ENCODE results near the gene NXPH3.

The NXPH3 gene

GRCh38 chr17:49596613-49597244, 21.1 kb downstream of the NXPH3 start:
- DNase-seq: no peak

DNA sequence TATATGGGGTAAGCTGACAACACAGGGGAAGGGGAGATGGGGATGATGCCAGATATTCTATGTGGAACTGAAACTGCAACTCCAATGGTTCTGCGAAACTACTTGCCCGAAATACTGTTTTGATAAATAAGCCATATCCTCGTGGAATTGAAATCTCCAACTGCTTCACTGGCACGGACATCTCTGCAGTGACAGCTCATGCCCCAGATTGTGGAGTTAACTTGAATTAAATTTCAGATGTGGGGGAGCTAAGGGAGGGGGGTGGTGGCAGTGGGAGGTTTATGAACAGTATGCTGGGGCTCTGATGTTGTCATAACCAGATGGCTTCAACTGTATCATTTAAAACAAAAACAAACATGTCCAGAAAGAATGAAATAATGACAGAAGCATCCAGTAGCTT, 21.8 kb downstream of the NXPH3 start:
- DNase-seq: no peak

- DNase-seq: no peak
Observed at GRCh38 chr17:49597928-49598655, 22.4 kb downstream of the NXPH3 start.

DNA sequence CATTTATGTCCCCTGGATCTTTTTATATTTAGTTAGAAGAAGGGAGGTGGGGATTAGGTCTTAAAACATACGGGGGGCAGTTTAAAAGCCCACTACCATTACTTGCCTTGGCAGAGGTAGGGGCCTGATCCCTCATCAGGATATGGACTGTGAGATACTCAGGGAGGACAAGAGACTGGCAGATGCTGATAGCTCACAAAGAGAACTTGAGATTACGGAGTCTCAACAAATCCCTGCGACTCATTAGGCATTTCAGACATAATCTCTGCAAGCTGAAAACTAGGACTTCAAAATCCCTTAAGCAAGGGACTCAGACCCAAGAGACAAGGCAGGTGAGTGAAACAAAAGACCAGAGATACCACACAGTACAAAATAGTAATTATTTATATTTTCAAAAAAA, 23.2 kb downstream of the NXPH3 start:
- DNase-seq: no peak

- no peak for DNase-seq
Observed at GRCh38 chr17:49600949-49601348, 25.3 kb downstream of the NXPH3 start.

DNA sequence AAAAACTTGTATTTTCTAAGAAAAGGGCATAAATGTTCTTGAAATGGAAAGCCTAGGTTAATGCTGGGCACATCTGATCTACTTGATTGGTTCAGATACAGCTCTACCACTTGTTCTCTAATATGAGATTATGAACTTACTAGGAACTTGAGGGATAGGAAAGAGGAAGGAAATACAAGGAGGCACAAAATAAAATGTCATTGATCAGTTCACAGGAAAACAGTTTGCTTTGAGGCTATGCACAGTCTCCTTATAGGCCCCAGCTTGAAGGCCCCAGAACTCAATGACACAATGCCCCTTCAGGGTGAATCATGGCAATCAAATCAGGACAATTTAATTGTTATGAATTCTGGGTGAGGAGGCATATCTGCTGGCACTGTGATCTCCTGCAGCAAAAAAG, 27.1 kb downstream of the NXPH3 start:
- DNase-seq: no peak

GRCh38 chr17:49603238-49603637, 27.6 kb downstream of the NXPH3 start:
- no peak for DNase-seq

DNA sequence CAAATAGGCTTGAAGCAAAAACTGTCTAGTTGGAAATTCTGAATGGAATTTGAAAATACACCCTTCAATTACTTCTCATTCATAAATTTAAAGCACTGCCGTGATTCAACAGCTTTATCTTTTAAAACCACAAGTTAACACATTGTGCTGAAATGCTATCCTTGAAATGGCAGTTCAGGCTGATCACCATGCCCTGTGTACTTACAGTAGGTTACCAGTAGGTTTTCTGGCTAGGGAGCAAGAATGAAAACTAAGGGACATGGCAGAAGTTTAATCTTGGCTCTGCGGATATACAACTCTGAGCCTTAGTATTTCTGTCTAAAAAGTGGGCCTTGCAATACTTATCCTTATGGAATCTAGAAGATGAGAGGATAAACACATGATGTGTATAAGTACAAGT, 28.0 kb downstream of the NXPH3 start:
- no peak for DNase-seq

GRCh38 chr17:49604314-49604869, 28.7 kb downstream of the NXPH3 start:
- DNase-seq: no peak

DNA sequence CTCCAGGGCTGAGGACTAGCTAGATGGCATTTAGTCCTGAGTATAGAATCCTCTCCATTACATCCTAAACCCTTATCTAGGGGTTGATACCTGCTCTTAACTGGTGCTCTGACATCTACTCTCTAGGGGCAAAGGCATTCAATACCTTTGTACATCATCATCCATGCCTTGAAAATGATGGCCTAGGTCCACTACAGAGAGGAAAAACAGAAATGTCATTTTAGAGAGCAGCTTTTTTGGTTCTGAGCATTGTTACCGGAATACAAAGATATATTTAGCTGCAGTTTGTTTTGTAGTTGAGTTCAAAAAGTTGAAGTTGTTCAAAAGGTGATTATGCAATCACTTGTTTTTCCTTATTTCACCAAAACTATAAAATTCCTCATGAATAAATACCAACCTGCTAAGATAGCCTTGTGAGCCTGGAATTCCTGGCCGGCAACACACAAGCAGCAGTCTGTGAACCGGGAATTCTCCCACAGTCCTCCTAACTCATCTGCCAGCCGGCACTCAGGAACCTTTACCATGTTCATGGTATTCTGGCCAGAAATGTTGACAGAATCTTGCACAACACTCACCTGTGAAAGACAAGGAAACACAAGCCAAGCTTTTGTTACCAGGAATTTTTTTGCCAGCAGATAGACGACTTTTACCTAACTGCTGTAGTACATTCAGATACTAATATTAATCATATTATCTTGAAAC, 35.4 kb downstream of the NXPH3 start:
- DNase-seq: no peak

DNA sequence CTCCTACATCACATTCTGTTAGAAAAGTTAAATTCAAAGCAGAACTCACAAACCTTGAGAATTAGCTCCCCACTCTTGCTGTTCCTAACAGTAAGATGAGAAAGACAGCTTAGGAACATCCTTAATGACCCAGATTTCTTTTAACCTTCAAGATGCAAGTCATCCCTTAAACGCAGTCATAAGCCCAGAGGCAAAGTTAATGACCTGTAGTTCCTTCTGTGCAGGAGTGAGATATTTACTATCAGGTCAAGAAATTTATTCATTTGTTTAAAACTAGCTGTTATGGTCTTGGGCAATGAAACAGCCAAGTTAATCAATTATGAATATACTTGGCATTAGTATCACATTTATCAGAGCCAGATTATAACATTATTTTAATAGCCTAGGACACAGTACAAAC, 37.1 kb downstream of the NXPH3 start:
- no peak for DNase-seq

DNA sequence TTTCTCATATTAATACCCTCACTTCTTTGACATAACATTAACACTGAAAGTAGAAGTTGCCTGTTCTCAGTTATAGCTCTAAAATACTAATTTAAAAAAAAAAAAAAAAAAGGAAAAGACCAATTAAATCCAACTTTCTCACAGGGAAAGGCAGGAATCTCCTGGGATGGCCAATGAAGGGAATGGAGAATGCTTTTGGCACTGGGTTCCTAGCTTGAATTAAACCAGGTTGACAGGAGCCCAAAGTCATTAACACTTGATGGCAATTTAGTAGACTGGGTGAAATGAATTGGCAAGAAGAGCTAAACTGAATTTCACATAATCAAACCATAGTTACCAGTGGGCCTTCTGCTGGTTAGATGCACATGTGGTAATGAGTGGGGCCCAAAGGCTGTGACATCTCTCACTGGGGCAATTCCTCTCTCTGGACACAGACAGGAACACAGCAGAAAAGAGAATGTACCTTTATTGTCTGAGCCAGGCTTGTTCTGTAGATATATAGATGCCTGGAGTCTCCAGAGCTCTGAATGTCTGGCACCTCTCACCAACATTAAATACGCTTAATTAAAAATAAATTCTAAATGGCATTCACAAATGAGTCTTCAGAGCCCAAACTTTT, 37.6 kb downstream of the NXPH3 start:
- DNase-seq: no peak

GRCh38 chr17:49616086-49616485, 40.4 kb downstream of the NXPH3 start:
- DNase-seq: no peak

- no peak for DNase-seq
Observed at GRCh38 chr17:49616601-49617131, 41.0 kb downstream of the NXPH3 start.

- no peak for DNase-seq
Observed at GRCh38 chr17:49618028-49618611, 42.4 kb downstream of the NXPH3 start.

GRCh38 chr17:49621420-49621819, 45.7 kb downstream of the NXPH3 start:
- DNase-seq: no peak

DNA sequence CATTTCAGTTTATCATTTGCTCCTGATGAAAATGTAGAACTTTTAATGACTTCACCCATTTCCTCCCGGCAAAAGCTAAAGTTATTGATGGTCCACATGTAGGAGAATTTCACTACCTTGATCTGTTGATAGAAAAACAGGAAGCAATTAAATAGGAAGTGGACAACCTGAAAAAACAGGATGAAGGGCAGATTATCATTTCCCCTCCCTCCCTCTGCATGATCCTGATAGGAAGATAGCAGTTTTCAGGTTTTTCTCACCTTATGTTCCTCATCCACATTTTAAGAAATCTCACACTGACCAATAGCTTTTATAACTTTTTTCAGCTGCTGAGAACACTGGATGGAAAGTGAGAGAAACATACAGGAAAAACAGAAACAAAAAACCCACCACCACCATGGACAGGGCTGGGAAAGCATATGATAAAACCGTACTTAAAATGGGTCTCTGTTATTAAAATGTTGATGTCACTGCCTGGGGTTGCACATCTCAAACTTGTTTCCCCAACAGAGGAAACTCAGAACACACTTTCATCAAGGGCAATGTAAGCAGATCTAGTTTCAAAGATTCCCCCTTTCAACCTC, 46.4 kb downstream of the NXPH3 start:
- no peak for DNase-seq

DNA sequence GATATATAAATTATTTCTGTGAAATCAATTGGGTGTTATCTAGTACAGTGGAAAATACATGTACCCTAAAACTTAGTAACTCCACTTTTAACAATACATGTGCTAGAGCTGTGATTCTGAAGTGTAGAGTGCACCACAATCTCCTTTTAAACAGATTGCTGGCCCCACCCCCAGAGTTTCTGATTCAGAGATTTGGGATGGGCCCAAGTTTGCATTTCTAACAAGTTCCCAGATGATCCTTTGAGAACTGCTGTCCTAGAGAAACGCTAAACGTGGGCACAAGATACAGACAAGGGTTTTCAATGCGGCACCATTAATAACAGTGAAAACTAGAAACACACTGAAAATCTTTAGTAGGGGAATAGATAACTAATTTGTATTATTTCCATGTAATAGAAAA, 49.2 kb downstream of the NXPH3 start:
- DNase-seq: no peak

DNA sequence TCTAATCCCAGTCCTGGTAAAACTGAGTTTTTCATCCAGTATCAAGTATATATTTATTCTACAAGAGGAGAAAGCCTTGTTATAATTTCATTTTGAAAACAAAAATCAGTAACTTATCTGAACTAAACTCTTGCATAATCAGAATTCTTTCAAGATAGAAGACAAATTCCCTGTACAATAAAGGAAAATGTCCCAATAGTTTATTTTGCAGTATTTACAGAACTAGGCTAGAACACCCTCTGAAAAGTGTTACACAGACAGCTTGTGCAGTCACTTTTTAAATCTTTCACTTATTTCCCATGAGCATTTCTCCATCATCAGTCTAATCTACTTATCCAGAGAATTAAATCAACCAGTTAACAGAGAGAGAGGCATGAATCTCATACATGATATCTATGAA, 53.8 kb downstream of the NXPH3 start:
- DNase-seq: no peak

GRCh38 chr17:49630113-49630900, 54.6 kb downstream of the NXPH3 start:
- DNase-seq: no peak

DNA sequence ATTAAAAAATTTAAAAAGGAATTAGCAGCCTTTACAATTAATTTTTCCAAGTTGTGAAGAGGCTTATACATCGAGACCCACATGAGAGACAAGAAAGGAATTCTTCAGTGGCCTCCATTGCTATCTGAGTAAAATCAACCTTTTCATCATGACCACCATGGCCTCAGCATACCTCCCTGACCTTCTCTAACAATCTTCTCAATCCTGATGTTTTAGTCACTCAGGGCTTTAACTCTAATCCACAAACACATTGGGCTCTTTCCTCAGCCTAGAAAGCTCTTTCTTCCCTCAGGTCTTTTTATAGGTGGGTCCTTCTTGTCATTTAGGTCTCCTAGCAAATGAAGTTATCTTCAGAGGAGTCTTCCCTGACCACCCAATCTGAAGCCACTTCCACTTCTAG, 55.8 kb downstream of the NXPH3 start:
- no peak for DNase-seq

All from NCI-H510A treated with DMSO at 0.1 percent for 48 hours (cell line).